A549 (cell line): ENCODE data around the gene MMP25.
A peak's percentile ranks its signal among the peaks of the same experiment; 100 is the strongest.

Source experiments
- CBX8 ChIP-seq: fragments of 200-600 bp; sonication (generic); IDR thresholded peaks from 2 replicates; pipeline ENCODE4 v1.6.1; 2016
- CEBPB ChIP-seq, 2 experiments: fragments of >200 bp in 1 of 2; sonication (Bioruptor Twin) in 1 of 2; formaldehyde crosslinking in 1 of 2; IDR thresholded peaks; 2 replicates each; pipeline ENCODE4 v1.6.1; 2012 to 2016
- CHD2 ChIP-seq: fragments of 150-350 bp; IDR thresholded peaks from 2 replicates; pipeline ENCODE4 v1.6.1; 2014; ENCODE audit warnings: low read length; ENCODE audit not compliant: partially characterized antibody
- CHD4 ChIP-seq: fragments of 200-600 bp; sonication (generic); IDR thresholded peaks from 2 replicates; pipeline ENCODE4 v1.6.1; 2016; ENCODE audit warnings: antibody characterized with exemption, mild to moderate bottlenecking, borderline replicate concordance
- JUNB ChIP-seq: fragments of >200 bp; sonication (Bioruptor Twin); formaldehyde crosslinking; IDR thresholded peaks from 2 replicates; pipeline ENCODE4 v1.6.1; 2016
- MAZ ChIP-seq: fragments of 150-350 bp; IDR thresholded peaks from 2 replicates; pipeline ENCODE4 v1.6.1; 2014; ENCODE audit warnings: antibody characterized with exemption, low read depth, low read length, borderline replicate concordance
- NFE2L2 ChIP-seq: fragments of 150-350 bp; conservative IDR thresholded peaks from 2 replicates; pipeline ENCODE4 v1.6.1; 2014; ENCODE audit warnings: low read length
- POLR2A ChIP-seq: IDR thresholded peaks from 2 replicates; pipeline ENCODE4 v1.6.1; 2012; ENCODE audit warnings: mild to moderate bottlenecking, low read length
- RARB ChIP-seq: fragments of 250-450 bp; sonication (Bioruptor Pico); IDR thresholded peaks from 2 replicates; pipeline ENCODE4 v1.8.0; 2021; ENCODE audit warnings: mild to moderate bottlenecking, moderate library complexity
- RNF2 ChIP-seq: fragments of 200-600 bp; sonication (generic); IDR thresholded peaks from 2 replicates; pipeline ENCODE4 v1.6.1; 2016; ENCODE audit warnings: low read depth, mild to moderate bottlenecking, antibody characterized with exemption, moderate library complexity, borderline replicate concordance
- TF ChIP-seq, protein P1 (sequence below): fragments of >200 bp; sonication (Bioruptor Twin); formaldehyde crosslinking; IDR thresholded peaks from 3 replicates; pipeline ENCODE4 v1.5.1; 2016
- TF ChIP-seq, protein P2 (sequence below): IDR thresholded peaks from 2 replicates; pipeline ENCODE4 v1.6.1; 2012
- TF ChIP-seq, protein P3 (sequence below): fragments of 200-600 bp; sonication (generic); IDR thresholded peaks from 2 replicates; pipeline ENCODE4 v1.6.1; 2016; ENCODE audit warnings: antibody characterized with exemption, mild to moderate bottlenecking, moderate library complexity

DNA sequence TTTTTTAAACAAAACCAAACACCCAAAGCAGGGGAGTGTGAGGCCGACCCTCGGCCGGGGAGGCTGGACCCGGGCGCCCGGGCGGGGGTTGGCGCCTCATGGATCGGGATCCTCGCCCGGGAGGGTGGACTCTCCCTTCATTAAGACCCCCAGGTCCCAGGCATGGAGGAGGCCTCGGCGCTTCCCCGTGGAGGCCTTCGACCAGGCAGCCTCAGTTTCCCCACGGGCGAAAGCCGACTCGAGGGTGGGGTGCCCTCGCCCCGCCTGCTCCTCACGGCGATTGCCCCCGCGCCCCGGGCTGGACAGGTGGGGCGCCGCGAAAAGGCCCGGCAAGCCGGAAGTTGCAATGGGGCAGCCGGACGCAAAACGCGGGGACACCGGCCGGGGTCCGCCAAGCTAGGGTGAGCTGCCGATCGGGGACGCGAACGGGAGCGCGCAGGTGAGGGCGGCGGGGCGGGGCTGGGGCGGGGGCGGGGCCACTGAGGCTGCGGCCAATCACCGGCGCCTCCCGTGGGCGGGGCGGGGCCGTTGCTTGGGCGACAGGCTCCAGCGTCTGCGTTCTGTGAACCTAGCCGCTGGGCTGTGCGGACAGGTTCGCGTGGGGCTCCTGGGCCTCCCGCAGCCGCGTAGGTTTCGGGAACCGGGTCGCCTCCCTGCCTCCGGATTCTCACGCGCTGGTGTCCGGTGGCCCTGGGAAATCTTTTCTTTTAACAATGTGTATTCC, 60.0 kb downstream of the MMP25 start:
- TF ChIP-seq, protein P1, sequence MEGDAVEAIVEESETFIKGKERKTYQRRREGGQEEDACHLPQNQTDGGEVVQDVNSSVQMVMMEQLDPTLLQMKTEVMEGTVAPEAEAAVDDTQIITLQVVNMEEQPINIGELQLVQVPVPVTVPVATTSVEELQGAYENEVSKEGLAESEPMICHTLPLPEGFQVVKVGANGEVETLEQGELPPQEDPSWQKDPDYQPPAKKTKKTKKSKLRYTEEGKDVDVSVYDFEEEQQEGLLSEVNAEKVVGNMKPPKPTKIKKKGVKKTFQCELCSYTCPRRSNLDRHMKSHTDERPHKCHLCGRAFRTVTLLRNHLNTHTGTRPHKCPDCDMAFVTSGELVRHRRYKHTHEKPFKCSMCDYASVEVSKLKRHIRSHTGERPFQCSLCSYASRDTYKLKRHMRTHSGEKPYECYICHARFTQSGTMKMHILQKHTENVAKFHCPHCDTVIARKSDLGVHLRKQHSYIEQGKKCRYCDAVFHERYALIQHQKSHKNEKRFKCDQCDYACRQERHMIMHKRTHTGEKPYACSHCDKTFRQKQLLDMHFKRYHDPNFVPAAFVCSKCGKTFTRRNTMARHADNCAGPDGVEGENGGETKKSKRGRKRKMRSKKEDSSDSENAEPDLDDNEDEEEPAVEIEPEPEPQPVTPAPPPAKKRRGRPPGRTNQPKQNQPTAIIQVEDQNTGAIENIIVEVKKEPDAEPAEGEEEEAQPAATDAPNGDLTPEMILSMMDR, result no peak
- TF ChIP-seq, protein P2, sequence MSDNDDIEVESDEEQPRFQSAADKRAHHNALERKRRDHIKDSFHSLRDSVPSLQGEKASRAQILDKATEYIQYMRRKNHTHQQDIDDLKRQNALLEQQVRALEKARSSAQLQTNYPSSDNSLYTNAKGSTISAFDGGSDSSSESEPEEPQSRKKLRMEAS, result peak; percentile 90
- TF ChIP-seq POLR2A (peak; percentile 86), CEBPB (IDR thresholded peaks at IDR 0.05) (no peak), CBX8 (no peak), CHD2 (no peak), RNF2 (no peak), RARB (CRISPR knock-in tag) (no peak), JUNB (no peak), MAZ (0 out of 2 replicates have a peak, but pooled peaks have one; percentile 48), CHD4 (no peak), NFE2L2 (no peak)
- TF ChIP-seq, protein P3, sequence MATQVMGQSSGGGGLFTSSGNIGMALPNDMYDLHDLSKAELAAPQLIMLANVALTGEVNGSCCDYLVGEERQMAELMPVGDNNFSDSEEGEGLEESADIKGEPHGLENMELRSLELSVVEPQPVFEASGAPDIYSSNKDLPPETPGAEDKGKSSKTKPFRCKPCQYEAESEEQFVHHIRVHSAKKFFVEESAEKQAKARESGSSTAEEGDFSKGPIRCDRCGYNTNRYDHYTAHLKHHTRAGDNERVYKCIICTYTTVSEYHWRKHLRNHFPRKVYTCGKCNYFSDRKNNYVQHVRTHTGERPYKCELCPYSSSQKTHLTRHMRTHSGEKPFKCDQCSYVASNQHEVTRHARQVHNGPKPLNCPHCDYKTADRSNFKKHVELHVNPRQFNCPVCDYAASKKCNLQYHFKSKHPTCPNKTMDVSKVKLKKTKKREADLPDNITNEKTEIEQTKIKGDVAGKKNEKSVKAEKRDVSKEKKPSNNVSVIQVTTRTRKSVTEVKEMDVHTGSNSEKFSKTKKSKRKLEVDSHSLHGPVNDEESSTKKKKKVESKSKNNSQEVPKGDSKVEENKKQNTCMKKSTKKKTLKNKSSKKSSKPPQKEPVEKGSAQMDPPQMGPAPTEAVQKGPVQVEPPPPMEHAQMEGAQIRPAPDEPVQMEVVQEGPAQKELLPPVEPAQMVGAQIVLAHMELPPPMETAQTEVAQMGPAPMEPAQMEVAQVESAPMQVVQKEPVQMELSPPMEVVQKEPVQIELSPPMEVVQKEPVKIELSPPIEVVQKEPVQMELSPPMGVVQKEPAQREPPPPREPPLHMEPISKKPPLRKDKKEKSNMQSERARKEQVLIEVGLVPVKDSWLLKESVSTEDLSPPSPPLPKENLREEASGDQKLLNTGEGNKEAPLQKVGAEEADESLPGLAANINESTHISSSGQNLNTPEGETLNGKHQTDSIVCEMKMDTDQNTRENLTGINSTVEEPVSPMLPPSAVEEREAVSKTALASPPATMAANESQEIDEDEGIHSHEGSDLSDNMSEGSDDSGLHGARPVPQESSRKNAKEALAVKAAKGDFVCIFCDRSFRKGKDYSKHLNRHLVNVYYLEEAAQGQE, result no peak
